GM23248 (cell line): ENCODE results near the gene PALD1.

Experiments
- EZH2 ChIP-seq: fragments of 200-600 bp; sonication (generic); IDR thresholded peaks from 2 replicates; pipeline ENCODE4 v1.6.1; 2018; ENCODE audit warnings: antibody characterized with exemption, mild to moderate bottlenecking; ENCODE audit not compliant: insufficient read depth, poor library complexity, severe bottlenecking
- EZH2phosphoT487 ChIP-seq: fragments of 200-600 bp; sonication (generic); IDR thresholded peaks from 2 replicates; pipeline ENCODE4 v1.6.1; 2018; ENCODE audit warnings: antibody characterized with exemption, moderate library complexity, mild to moderate bottlenecking, low read depth; ENCODE audit not compliant: insufficient read depth

GRCh38 chr10:70557876-70558275 is 79.3 kb downstream of the PALD1 start:
- TF ChIP-seq EZH2 (no peak), EZH2phosphoT487 (no peak)
